Measurements from ENCODE around the gene FLYWCH2. TPM values are rescaled to one million over a fixed set of nuclear protein-coding genes. Genes with fewer than 3 reads are reported as not detected.

FLYWCH2 gene
- total and polyA plus RNA-seq, 2 donors (not counting 3 experiments of a cell fraction or from before 2014, with no cell fraction given) = 18.3 to 34.6 TPM

- CTCF ChIA-PET = interaction anchor here (0.6 to 13.6 kb wide), 9 partner anchors 9 to 82 kb away, joined by 3 to 372 read pairs (median 5); no protein-coding TSS in a partner anchor
- DNase-seq (ENCODE audit: low read depth, low spot score) (peak; percentile 63), FAIRE-seq (peak; percentile 87)
- H2AFZ ChIP-seq (ENCODE audit: low read depth, low read length) = no peak overlapping the region
- no peak overlapping the region for H3K4me3 ChIP-seq (replicated peaks in 1 of 3; ENCODE audit: insufficient read depth in 1 of 3, low read depth in 1 of 3, low read length in 3 of 3)
- dilution Hi-C loops (cut with MboI; ENCODE audit: extremely low pct_ligation_motif_present, low sequenced_read_pairs) (no loop called here), intact Hi-C loops (cut with micrococcal nuclease) (loop anchor here (1.0 to 2.0 kb wide), 3 partner anchors 30 to 52 kb away; no protein-coding TSS in a partner anchor)
- no peaks in the 10 kb centered on the region for H3K4me1 ChIP-seq (ENCODE audit: control insufficient read depth, extremely low read depth, insufficient read depth, low read length)
- H3K4me2 ChIP-seq (ENCODE audit: insufficient read depth, low read length) = no peak overlapping the region
- no peaks in the 10 kb centered on the region for H3K79me2 ChIP-seq (ENCODE audit: control insufficient read depth, insufficient read depth, low read length)
- POLR2A ChIA-PET = no interaction called here
- no peaks in the 10 kb centered on the region for H3K9me3 ChIP-seq (replicated peaks; ENCODE audit: control insufficient read depth, insufficient read depth, low read length)
- no peak for TF ChIP-seq EZH2 (IDR thresholded peaks at IDR 0.05; ENCODE audit: borderline replicate concordance, low read depth, low read length, severe bottlenecking)
- TF ChIP-seq FOS (IDR thresholded peaks at IDR 0.05; ENCODE audit: borderline replicate concordance, insufficient read depth, low read length) = no peak
- peak; percentile 98 for TF ChIP-seq CTCF (IDR thresholded peaks at IDR 0.05; ENCODE audit: extremely low read depth in 1 of 2, insufficient read depth in 1 of 2, low read depth in 1 of 2, low read length in 2 of 2)
- TF ChIP-seq POLR2AphosphoS5 (IDR thresholded peaks at IDR 0.05; ENCODE audit: insufficient read depth, low read depth, low read length) = no peak
- no peak for TF ChIP-seq GATA2 (IDR thresholded peaks at IDR 0.05; ENCODE audit: insufficient read depth, insufficient read length, low read depth, low read length)
- TF ChIP-seq POLR2A (IDR thresholded peaks at IDR 0.05; ENCODE audit: low read depth, low read length) = no peak
- TF ChIP-seq MAX (IDR thresholded peaks at IDR 0.05; ENCODE audit: insufficient read depth, insufficient read length) = no peak
- TF ChIP-seq JUN (IDR thresholded peaks at IDR 0.05; ENCODE audit: borderline replicate concordance, insufficient read depth, insufficient read length, low read depth) = no peak
- H3K9ac ChIP-seq (replicated peaks; ENCODE audit: extremely low read depth, insufficient read depth, low read length) = no peak overlapping the region
- H3K36me3 ChIP-seq (ENCODE audit: control insufficient read depth in 2 of 2, extremely low read depth in 1 of 2, insufficient read depth in 2 of 2, low read length in 2 of 2) = no peaks in the 10 kb centered on the region
- no peaks in the 10 kb centered on the region for H3K9me1 ChIP-seq (replicated peaks; ENCODE audit: control insufficient read depth, extremely low read depth, insufficient read depth, low read length)
- H3K27ac ChIP-seq (ENCODE audit: insufficient read depth, low read depth, low read length) = no peak overlapping the region
- no TSS peak for BruUV-seq (replicated peaks)
- H3K27me3 ChIP-seq (ENCODE audit: control insufficient read depth in 2 of 2, insufficient read depth in 2 of 2, low read length in 2 of 2) = peaks cover 0 to 2% of the 10 kb centered on the region in 2 experiments
- H4K20me1 ChIP-seq (replicated peaks; ENCODE audit: control insufficient read depth, extremely low read depth, insufficient read depth, low read length) = no peaks in the 10 kb centered on the region
These were observed 8.1 kb upstream of the FLYWCH2 start for GRCh38 chr16:2874912-2875362.

Measured in endothelial cell of umbilical vein (primary cell).